Erythroblast (primary cell): Measurements from ENCODE around the gene HUS1.

Experiments used
- GATA1 ChIP-seq: IDR thresholded peaks from 2 replicates; pipeline ENCODE4 v1.6.1; 2011; ENCODE audit warnings: low read depth, mild to moderate bottlenecking, control low read depth, low read length, moderate library complexity
- POLR2A ChIP-seq: IDR thresholded peaks from 2 replicates; pipeline ENCODE4 v1.6.1; 2011; ENCODE audit warnings: mild to moderate bottlenecking, low read length

DNA sequence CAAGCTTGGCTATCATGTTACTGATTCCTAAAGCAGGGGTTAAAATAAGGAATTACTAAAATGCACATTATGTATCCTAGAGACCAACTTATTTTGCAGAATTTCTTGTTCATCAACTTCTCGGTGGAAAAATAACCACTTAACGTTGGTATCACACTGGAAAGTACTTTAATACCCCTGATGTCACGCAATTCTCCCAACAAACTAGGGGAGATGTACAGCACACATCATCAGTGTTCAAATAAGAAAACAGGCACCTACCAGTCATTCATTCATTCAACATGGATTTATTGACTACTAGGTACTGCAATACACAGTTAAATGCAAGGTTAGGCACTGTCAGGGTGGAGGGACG is 648 bp downstream of the HUS1 start:
- TF ChIP-seq POLR2A: no peak
- no peak for TF ChIP-seq GATA1
